ENCODE data around the gene ZNF668.
A peak's percentile ranks its signal among the peaks of the same experiment; 100 is the strongest.

Gene ZNF668

GRCh38 chr16:31050280-31051030 lies 23.6 kb downstream of the ZNF668 start:
- 89% methylated on average over 10 of the region's 10 CpGs for WGBS, 2 experiments
- H3K4me3 ChIP-seq (ENCODE audit: insufficient read depth, low read depth, low read length), result no peak overlapping the region
- H3K27me3 ChIP-seq (ENCODE audit: control insufficient read depth, insufficient read depth, low read length, poor library complexity, severe bottlenecking), result no peaks in the 10 kb centered on the region

DNA sequence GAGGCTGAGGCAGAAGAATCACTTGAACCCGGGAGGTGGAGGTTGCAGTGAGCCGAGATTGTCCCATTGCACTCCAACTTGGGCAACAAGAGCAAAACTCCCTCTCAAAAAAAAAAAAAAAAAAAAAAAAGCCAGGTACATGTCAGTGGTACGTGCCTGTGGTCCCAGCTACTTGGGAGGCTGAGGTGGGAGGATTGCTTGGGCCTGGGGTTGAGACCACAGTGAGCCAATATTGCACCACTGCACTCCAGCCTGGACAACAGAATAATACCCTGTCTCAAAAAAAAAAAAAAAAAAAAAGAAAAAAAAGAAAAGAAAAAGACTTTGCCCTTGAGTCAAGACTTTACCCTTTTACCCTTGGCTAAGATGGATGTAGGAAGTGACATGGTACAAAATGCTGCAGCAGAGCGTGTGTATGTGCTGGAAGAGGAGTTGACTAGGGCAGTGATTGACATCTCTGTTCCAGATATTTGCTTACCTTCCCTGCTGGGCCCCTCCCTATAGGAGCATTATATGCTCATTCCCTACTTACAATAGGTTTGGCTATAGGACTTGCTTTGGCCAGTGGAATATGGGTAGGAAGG lies 30.1 kb downstream of the ZNF668 start:
- no peaks in the 10 kb centered on the region for H3K9me3 ChIP-seq (ENCODE audit: control insufficient read depth, low read length)
- H3K27me3 ChIP-seq (ENCODE audit: control insufficient read depth, insufficient read depth, low read length, poor library complexity, severe bottlenecking), result no peaks in the 10 kb centered on the region
- H3K4me1 ChIP-seq (ENCODE audit: control insufficient read depth, insufficient read depth, low read length), result no peaks in the 10 kb centered on the region
- no peak overlapping the region for H3K27ac ChIP-seq (ENCODE audit: insufficient read depth, low read depth, low read length, poor library complexity, severe bottlenecking)
- H3K4me3 ChIP-seq (ENCODE audit: insufficient read depth, low read depth, low read length), result no peak overlapping the region
- WGBS, 2 experiments, result 90 to 97% methylated on average over 4 of the region's 4 CpGs
- no peaks in the 10 kb centered on the region for H3K36me3 ChIP-seq (ENCODE audit: control insufficient read depth, insufficient read depth, low read length)

More at GRCh38 chr16:31050280-31051030, 23.6 kb downstream of the ZNF668 start:
- H3K27ac ChIP-seq (ENCODE audit: insufficient read depth, low read depth, low read length, poor library complexity, severe bottlenecking), result no peak overlapping the region
- no peaks in the 10 kb centered on the region for H3K4me1 ChIP-seq (ENCODE audit: control insufficient read depth, insufficient read depth, low read length)
- no peaks in the 10 kb centered on the region for H3K36me3 ChIP-seq (ENCODE audit: control insufficient read depth, insufficient read depth, low read length)
- no peaks in the 10 kb centered on the region for H3K9me3 ChIP-seq (ENCODE audit: control insufficient read depth, low read length)

DNA sequence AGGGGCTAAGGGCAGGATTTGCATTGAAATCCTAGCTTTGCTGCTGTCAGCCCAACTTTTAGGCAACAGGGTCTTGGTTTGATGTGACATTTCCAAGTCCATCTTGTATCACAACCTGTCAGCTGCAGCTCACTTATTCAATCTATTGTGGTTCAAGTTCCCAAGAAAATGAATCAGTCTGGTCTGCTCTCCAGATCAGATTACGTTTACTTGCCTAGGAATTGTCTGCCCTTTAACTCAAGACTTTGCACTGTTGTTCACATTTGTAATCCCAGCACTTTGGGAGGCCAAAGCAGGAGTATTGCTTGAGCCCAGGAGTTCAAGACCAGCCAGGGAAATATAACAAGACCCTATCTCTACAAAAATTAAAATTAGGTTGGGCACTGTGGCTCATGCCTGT lies 30.7 kb downstream of the ZNF668 start:
- H3K27ac ChIP-seq (ENCODE audit: insufficient read depth, low read depth, low read length, poor library complexity, severe bottlenecking), result no peak overlapping the region
- WGBS, 2 experiments, result 90 to 95% methylated on average over 1 of the region's 1 CpG
- H3K27me3 ChIP-seq (ENCODE audit: control insufficient read depth, insufficient read depth, low read length, poor library complexity, severe bottlenecking), result no peaks in the 10 kb centered on the region
- no peaks in the 10 kb centered on the region for H3K9me3 ChIP-seq (ENCODE audit: control insufficient read depth, low read length)
- no peak overlapping the region for H3K4me3 ChIP-seq (ENCODE audit: insufficient read depth, low read depth, low read length)
- H3K36me3 ChIP-seq (ENCODE audit: control insufficient read depth, insufficient read depth, low read length), result no peaks in the 10 kb centered on the region
- H3K4me1 ChIP-seq (ENCODE audit: control insufficient read depth, insufficient read depth, low read length), result no peaks in the 10 kb centered on the region

GRCh38 chr16:31042866-31043265 lies 31.2 kb downstream of the ZNF668 start:
- Histone ChIP-seq H3K27me3 (ENCODE audit: control insufficient read depth, insufficient read depth, low read length, poor library complexity, severe bottlenecking) (no peaks in the 10 kb centered on the region), H3K36me3 (ENCODE audit: control insufficient read depth, insufficient read depth, low read length) (no peaks in the 10 kb centered on the region), H3K4me1 (ENCODE audit: control insufficient read depth, insufficient read depth, low read length) (no peaks in the 10 kb centered on the region), H3K9me3 (ENCODE audit: control insufficient read depth, low read length) (no peaks in the 10 kb centered on the region), H3K27ac (ENCODE audit: insufficient read depth, low read depth, low read length, poor library complexity, severe bottlenecking) (no peak overlapping the region), H3K4me3 (ENCODE audit: insufficient read depth, low read depth, low read length) (no peak overlapping the region)
- WGBS, 2 experiments, result 93 to 95% methylated on average over 10 of the region's 10 CpGs

DNA sequence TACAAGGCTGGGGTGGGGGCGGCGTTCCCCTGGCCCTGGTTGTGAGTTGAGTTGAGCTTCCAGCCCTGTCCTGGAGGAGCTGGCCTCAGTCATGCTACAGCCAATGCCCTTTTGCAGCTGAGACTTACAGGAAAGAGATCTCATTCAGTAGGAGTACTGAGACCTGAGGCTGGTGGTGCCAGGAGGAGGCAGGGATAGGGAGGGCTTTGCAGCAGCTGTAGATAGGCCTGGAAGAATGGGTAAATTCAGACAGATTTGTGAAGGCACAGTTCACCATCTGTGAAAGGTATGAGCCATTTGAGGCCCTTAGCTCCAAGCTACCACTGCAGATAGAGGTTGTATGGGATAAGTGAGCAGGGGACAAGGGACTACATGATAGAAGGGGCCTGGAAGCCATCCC lies 35.0 kb downstream of the ZNF668 start:
- 99 to 100% methylated on average over 2 of the region's 2 CpGs for whole genome bisulfite sequencing, 2 experiments
- no peaks in the 10 kb centered on the region for H3K4me1 ChIP-seq (ENCODE audit: control insufficient read depth, insufficient read depth, low read length)
- H3K9me3 ChIP-seq (ENCODE audit: control insufficient read depth, low read length), result no peaks in the 10 kb centered on the region
- no peak overlapping the region for H3K4me3 ChIP-seq (ENCODE audit: insufficient read depth, low read depth, low read length)
- H3K27me3 ChIP-seq (ENCODE audit: control insufficient read depth, insufficient read depth, low read length, poor library complexity, severe bottlenecking), result no peaks in the 10 kb centered on the region
- no peaks in the 10 kb centered on the region for H3K36me3 ChIP-seq (ENCODE audit: control insufficient read depth, insufficient read depth, low read length)
- no peak overlapping the region for H3K27ac ChIP-seq (ENCODE audit: insufficient read depth, low read depth, low read length, poor library complexity, severe bottlenecking)

GRCh38 chr16:31036691-31037090 lies 37.3 kb downstream of the ZNF668 start:
- H3K4me3 ChIP-seq (ENCODE audit: insufficient read depth, low read depth, low read length), result no peak overlapping the region
- 72 to 83% methylated on average over 2 of the region's 2 CpGs for WGBS, 2 experiments
- H3K4me1 ChIP-seq (ENCODE audit: control insufficient read depth, insufficient read depth, low read length), result no peaks in the 10 kb centered on the region
- no peak overlapping the region for H3K27ac ChIP-seq (ENCODE audit: insufficient read depth, low read depth, low read length, poor library complexity, severe bottlenecking)
- no peaks in the 10 kb centered on the region for H3K27me3 ChIP-seq (ENCODE audit: control insufficient read depth, insufficient read depth, low read length, poor library complexity, severe bottlenecking)
- H3K9me3 ChIP-seq (ENCODE audit: control insufficient read depth, low read length), result no peaks in the 10 kb centered on the region
- H3K36me3 ChIP-seq (ENCODE audit: control insufficient read depth, insufficient read depth, low read length), result no peaks in the 10 kb centered on the region

- Histone ChIP-seq H3K9me3 (ENCODE audit: control insufficient read depth, low read length) (no peaks in the 10 kb centered on the region), H3K4me3 (ENCODE audit: insufficient read depth, low read depth, low read length) (peak overlapping the region; percentile 98), H3K27ac (ENCODE audit: insufficient read depth, low read depth, low read length, poor library complexity, severe bottlenecking) (no peak overlapping the region), H3K36me3 (ENCODE audit: control insufficient read depth, insufficient read depth, low read length) (no peaks in the 10 kb centered on the region), H3K27me3 (ENCODE audit: control insufficient read depth, insufficient read depth, low read length, poor library complexity, severe bottlenecking) (no peaks in the 10 kb centered on the region), H3K4me1 (ENCODE audit: control insufficient read depth, insufficient read depth, low read length) (no peaks in the 10 kb centered on the region)
- 1 to 2% methylated on average over 47 of the region's 47 CpGs for WGBS, 2 experiments
Observed at GRCh38 chr16:31033709-31034492, 40.1 kb downstream of the ZNF668 start.

- H3K27ac ChIP-seq (ENCODE audit: insufficient read depth, low read depth, low read length, poor library complexity, severe bottlenecking), result peak within 1 kb of the TSS; percentile 48
- H3K4me1 ChIP-seq (ENCODE audit: control insufficient read depth, insufficient read depth, low read length), result no peaks in the 10 kb centered on the region
- 2% methylated on average over 75 of the region's 75 CpGs for WGBS, 2 experiments
- peak within 1 kb of the TSS; percentile 98 for H3K4me3 ChIP-seq (ENCODE audit: insufficient read depth, low read depth, low read length)
- no peaks in the 10 kb centered on the region for H3K27me3 ChIP-seq (ENCODE audit: control insufficient read depth, insufficient read depth, low read length, poor library complexity, severe bottlenecking)
- no peaks in the 10 kb centered on the region for H3K9me3 ChIP-seq (ENCODE audit: control insufficient read depth, low read length)
- no peaks in the 10 kb centered on the region for H3K36me3 ChIP-seq (ENCODE audit: control insufficient read depth, insufficient read depth, low read length)
Observed at GRCh38 chr16:31032736-31033708, 41.0 kb downstream of the ZNF668 start, which contains the start of gene STX4. STX4 (plus strand) TSS chr16:31033558; CDS start chr16:31033806, 248 bp downstream.

DNA sequence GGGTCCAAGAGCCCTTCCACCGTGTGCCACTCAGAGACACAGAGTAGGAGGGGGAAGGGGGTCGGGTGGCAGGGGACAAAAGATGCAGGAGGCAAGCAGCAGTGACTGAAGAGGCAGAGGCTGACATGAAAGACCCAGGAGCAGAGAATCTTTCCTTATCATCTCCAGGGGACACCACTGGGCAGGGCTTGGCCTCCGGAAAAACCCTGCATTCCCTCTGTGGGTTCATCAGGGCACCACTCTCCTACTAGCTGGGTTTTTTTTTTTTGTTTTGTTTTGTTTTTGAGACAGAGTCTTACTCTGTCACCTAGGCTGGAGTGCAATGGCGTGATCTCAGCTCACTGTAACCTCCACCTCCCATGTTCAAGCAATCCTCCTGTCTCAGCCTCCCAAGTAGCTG lies 42.8 kb downstream of the ZNF668 start:
- H3K9me3 ChIP-seq (ENCODE audit: control insufficient read depth, low read length), result no peaks in the 10 kb centered on the region
- no peaks in the 10 kb centered on the region for H3K4me1 ChIP-seq (ENCODE audit: control insufficient read depth, insufficient read depth, low read length)
- H3K36me3 ChIP-seq (ENCODE audit: control insufficient read depth, insufficient read depth, low read length), result no peaks in the 10 kb centered on the region
- H3K27ac ChIP-seq (ENCODE audit: insufficient read depth, low read depth, low read length, poor library complexity, severe bottlenecking), result no peak overlapping the region
- no peaks in the 10 kb centered on the region for H3K27me3 ChIP-seq (ENCODE audit: control insufficient read depth, insufficient read depth, low read length, poor library complexity, severe bottlenecking)
- 78 to 83% methylated on average over 3 to 4 of the region's 4 CpGs for WGBS, 2 experiments
- H3K4me3 ChIP-seq (ENCODE audit: insufficient read depth, low read depth, low read length), result no peak overlapping the region

All from ectodermal cell (in vitro differentiated cells).